ENCODE measurements around the gene MXRA7.
A peak's percentile ranks its signal among the peaks of the same experiment; 100 is the strongest.
"Not testable (repeated sequence)": the region's sequence is repeated elsewhere in the genome, so short reads cannot be mapped to it uniquely, and the experiment has no call there.

The MXRA7 gene

DNA sequence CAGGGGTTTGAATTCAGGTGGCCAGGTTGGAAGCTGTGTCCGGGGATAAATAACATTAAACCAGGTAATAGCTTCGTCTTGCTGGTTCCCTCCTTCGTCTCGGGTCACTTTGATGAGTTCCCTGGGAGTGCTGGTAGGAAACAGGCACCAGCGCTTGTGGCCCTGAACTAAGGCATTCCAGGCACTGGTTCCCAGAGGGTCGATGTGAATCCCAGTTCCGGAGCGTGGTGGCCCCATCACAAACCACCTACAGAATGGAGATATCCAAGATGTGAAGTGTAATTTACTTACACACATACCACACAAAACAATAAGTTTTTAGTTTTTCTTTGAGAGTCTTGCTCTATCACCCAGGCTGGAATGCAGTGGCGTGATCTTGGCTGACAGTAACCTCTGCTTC is 13.0 kb upstream of the MXRA7 start:
- TF ChIP-seq Cebpa-rat (IDR thresholded peaks at IDR 0.05): no peak
- Histone ChIP-seq H3K4me3 (peak overlapping the region in 2 of 10 experiments; percentile 15 to 89; a peak in 4 of 20 replicates), H3K27me3 (no peaks in the 10 kb centered on the region), H3K9me3 (replicated peaks in 1 of 11) (no peaks in the 10 kb centered on the region), H4K20me1 (peaks cover 17 to 87% (median 60%) of the 10 kb centered on the region in 11 experiments; a peak in 18 of 22 replicates), H3K4me2 (peak overlapping the region; percentile 87 to 99 (median 94); a peak in 20 of 22 replicates), H3K36me3 (peaks cover 57 to 67% (median 64%) of the 10 kb centered on the region in 11 experiments), H3K27ac (peak overlapping the region in 2 of 11 experiments; percentile 22 to 99; a peak in 2 of 22 replicates), H3K4me1 (peaks cover 54 to 70% (median 62%) of the 10 kb centered on the region in 10 experiments), H3K9ac (peak overlapping the region in 10 of 11 experiments; percentile 29 to 98 (median 95); a peak in 11 of 22 replicates)

DNA sequence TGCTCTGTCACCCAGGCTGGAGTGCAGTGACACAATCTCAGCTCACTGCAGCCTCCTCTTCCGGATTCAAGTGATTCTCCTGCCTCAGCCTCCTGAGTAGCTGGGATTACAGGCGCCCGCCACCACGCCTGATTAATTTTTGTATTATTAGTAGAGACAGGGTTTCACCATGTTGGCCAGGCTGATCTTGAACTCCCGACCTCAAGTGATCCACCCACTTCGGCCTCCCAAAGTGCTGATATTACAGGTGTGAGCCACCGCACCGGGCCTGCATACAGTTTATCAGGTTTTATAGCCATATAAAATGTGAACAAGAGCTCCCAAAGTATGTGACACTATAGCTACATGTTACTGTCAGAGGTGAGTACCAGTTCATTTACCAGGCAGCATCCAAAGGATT is 12.2 kb upstream of the MXRA7 start:
- peaks cover 48 to 70% (median 55%) of the 10 kb centered on the region in 10 experiments for H3K4me1 ChIP-seq
- H3K27me3 ChIP-seq; H3K9me3 ChIP-seq (replicated peaks in 1 of 11); H3K9ac ChIP-seq; H3K4me3 ChIP-seq; H3K27ac ChIP-seq: not testable (repeated sequence)
- peaks cover 65 to 76% (median 73%) of the 10 kb centered on the region in 11 experiments for H3K36me3 ChIP-seq
- H4K20me1 ChIP-seq: peaks cover 17 to 87% (median 58%) of the 10 kb centered on the region in 11 experiments; a peak in 18 of 22 replicates
- peak overlapping the region in 8 of 11 experiments; percentile 9 to 98 (median 20); a peak in 6 of 22 replicates for H3K4me2 ChIP-seq

DNA sequence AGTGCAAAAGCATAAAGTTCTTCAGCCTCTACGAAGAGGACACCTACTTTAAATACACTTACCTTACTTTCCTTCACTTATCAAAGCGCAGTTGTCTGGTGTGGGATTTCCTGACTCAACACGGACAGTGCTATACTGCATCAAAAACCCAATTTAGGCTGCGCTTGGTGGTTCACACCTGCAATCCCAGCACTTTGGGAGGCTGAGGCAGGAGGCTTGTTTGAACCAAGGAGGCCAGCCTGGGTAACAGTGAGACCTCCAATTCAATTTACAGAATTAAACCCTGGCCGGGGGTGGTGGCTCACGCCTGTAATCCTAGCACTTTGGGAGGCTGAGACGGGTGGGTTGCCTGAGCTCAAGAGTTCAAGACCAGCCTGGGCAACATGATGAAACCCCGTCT is 11.5 kb upstream of the MXRA7 start:
- no peaks in the 10 kb centered on the region for H3K9me3 ChIP-seq (replicated peaks in 1 of 11)
- H4K20me1 ChIP-seq: peaks cover 14 to 87% (median 58%) of the 10 kb centered on the region in 11 experiments; a peak in 18 of 22 replicates
- H3K27me3 ChIP-seq: no peaks in the 10 kb centered on the region
- H3K4me2 ChIP-seq: peak overlapping the region in 9 of 11 experiments; percentile 0 to 93 (median 12); a peak in 9 of 22 replicates
- H3K4me3 ChIP-seq: no peak overlapping the region
- H3K36me3 ChIP-seq: peaks cover 72 to 83% (median 80%) of the 10 kb centered on the region in 11 experiments
- peak overlapping the region in 5 of 11 experiments; percentile 4 to 54 (median 19); a peak in 5 of 22 replicates for H3K9ac ChIP-seq
- TF ChIP-seq Cebpa-rat (IDR thresholded peaks at IDR 0.05): no peak
- H3K4me1 ChIP-seq: peaks cover 45 to 71% (median 57%) of the 10 kb centered on the region in 10 experiments
- no peak overlapping the region for H3K27ac ChIP-seq

DNA sequence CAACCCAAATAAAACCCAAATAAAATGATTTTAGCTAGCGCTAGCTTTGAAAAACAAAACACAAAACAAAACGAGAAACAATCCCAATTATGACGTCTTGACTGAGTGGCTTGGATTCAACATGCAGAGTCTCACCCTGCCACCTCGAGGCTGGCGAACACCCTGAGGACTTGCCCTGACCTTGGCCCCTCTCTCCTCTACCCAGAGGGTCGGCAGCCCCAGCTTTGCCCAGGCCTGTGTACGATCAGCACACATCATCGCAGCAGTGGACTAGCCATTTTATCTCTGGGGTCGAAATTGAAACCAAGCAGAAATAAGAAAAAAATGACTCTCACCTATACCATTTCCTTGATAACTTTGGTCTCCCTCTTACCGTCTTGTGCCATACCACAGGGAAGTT is 10.7 kb upstream of the MXRA7 start:
- no peak for TF ChIP-seq Cebpa-rat (IDR thresholded peaks at IDR 0.05)
- no peak overlapping the region for H3K4me3 ChIP-seq
- H3K9me3 ChIP-seq (replicated peaks in 1 of 11): no peaks in the 10 kb centered on the region
- peaks cover 80 to 91% (median 88%) of the 10 kb centered on the region in 11 experiments for H3K36me3 ChIP-seq
- no peaks in the 10 kb centered on the region for H3K27me3 ChIP-seq
- H3K4me2 ChIP-seq: peak overlapping the region in 8 of 11 experiments; percentile 6 to 93 (median 41); a peak in 15 of 22 replicates
- peak overlapping the region in 10 of 11 experiments; percentile 18 to 67 (median 42); a peak in 9 of 22 replicates for H3K9ac ChIP-seq
- H3K4me1 ChIP-seq: peaks cover 52 to 79% (median 65%) of the 10 kb centered on the region in 10 experiments
- peaks cover 13 to 94% (median 61%) of the 10 kb centered on the region in 11 experiments; a peak in 18 of 22 replicates for H4K20me1 ChIP-seq
- peak overlapping the region in 1 of 11 experiments; percentile 25; a peak in 2 of 22 replicates for H3K27ac ChIP-seq

DNA sequence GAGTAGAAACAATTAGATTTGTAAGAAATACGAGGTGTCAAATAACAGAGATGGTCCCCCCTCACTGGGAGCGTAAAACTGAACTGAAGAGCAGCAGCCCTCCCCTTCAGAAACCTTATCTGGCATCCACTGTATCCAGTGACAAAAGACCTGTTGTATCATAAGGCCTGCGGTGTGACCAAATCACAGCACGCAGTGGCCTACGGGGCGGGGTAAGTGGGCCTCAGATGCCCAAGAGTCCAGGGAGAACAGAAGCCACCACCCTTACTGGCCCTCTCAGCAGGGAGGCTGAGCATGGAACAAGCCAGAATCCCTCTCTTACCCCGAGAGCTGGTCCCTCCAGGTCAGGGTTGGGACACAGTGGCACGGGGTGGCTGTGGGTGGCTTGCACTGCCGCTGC is 10.2 kb upstream of the MXRA7 start:
- Histone ChIP-seq H3K9me3 (replicated peaks in 1 of 11) (no peaks in the 10 kb centered on the region), H4K20me1 (peaks cover 11 to 99% (median 66%) of the 10 kb centered on the region in 11 experiments; a peak in 18 of 22 replicates), H3K4me3 (no peak overlapping the region), H3K9ac (peak overlapping the region; percentile 11 to 67 (median 41); a peak in 9 of 22 replicates), H3K36me3 (peaks cover 85 to 96% (median 93%) of the 10 kb centered on the region in 11 experiments), H3K27me3 (no peaks in the 10 kb centered on the region), H3K4me1 (peaks cover 58 to 84% (median 70%) of the 10 kb centered on the region in 10 experiments), H3K27ac (peak overlapping the region in 1 of 11 experiments; percentile 25; a peak in 3 of 22 replicates), H3K4me2 (peak overlapping the region; percentile 6 to 93 (median 38); a peak in 19 of 22 replicates)
- no peak for TF ChIP-seq Cebpa-rat (IDR thresholded peaks at IDR 0.05)

DNA sequence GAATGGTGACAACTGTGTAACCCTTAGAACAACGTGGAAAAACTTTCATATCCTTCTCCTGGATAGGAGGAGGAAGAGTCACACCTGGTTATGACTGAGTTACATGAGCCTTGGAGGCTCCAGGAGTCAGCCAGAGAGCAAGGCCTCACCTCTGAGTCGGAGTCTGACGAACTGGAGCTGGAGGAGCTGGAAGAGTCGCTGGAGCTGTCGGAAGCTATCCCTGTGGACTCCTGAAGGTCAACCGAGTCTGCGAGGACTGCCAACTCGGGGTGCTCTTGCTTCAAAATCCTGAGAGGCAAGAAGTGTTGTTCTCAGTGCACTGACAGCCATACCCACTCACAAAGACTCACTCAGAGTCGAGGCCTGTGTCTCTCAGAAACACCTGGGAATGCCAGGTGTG is 9.4 kb upstream of the MXRA7 start:
- Histone ChIP-seq H3K4me1 (peaks cover 61 to 88% (median 72%) of the 10 kb centered on the region in 10 experiments), H3K9ac (peak overlapping the region in 2 of 11 experiments; percentile 20 to 67; a peak in 1 of 22 replicates), H3K9me3 (replicated peaks in 1 of 11) (no peaks in the 10 kb centered on the region), H3K27me3 (no peaks in the 10 kb centered on the region), H3K36me3 (peaks cover 93 to 100% (median 99%) of the 10 kb centered on the region in 11 experiments), H3K4me3 (no peak overlapping the region), H4K20me1 (peaks cover 5 to 100% (median 67%) of the 10 kb centered on the region in 11 experiments; a peak in 18 of 22 replicates), H3K27ac (no peak overlapping the region), H3K4me2 (0 out of 22 replicates have a peak overlapping the region, but pooled peaks of 3 of the 11 experiments have one; percentile 37 to 58 (median 44))
- no peak for TF ChIP-seq Cebpa-rat (IDR thresholded peaks at IDR 0.05)

DNA sequence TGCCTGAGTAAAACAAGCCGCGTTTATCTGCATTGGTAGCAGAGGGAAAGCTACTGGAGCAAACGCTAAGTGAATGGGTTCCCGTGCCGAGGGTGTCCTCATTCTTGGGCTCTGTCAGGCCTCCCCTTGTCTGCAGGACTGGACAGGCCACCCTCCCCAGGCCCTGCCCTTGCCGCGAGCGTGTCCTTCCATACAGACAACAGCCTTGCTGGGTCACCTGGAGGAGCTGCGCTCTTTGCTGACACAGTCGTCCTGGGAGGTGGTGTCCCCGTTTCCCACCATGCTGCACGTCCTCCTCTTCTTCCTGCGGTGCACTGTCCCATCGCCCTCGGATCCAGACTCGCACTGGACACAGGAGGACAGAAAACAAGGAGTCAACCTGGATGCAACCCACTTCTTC is 7.8 kb upstream of the MXRA7 start:
- no peak overlapping the region; a peak in 1 of 22 replicates for H3K9ac ChIP-seq
- no peaks in the 10 kb centered on the region for H3K9me3 ChIP-seq (replicated peaks in 1 of 11)
- no peak overlapping the region; a peak in 1 of 22 replicates for H3K27ac ChIP-seq
- peaks cover 58 to 81% (median 69%) of the 10 kb centered on the region in 10 experiments for H3K4me1 ChIP-seq
- H3K36me3 ChIP-seq: peaks cover 85 to 97% (median 93%) of the 10 kb centered on the region in 11 experiments
- no peak for TF ChIP-seq Cebpa-rat (IDR thresholded peaks at IDR 0.05)
- no peak overlapping the region for H3K4me3 ChIP-seq
- no peaks in the 10 kb centered on the region for H3K27me3 ChIP-seq
- H3K4me2 ChIP-seq: 0 out of 22 replicates have a peak overlapping the region, but pooled peaks of 1 of the 11 experiments have one; percentile 74
- peaks cover 3 to 100% (median 67%) of the 10 kb centered on the region in 11 experiments; a peak in 19 of 22 replicates for H4K20me1 ChIP-seq

DNA sequence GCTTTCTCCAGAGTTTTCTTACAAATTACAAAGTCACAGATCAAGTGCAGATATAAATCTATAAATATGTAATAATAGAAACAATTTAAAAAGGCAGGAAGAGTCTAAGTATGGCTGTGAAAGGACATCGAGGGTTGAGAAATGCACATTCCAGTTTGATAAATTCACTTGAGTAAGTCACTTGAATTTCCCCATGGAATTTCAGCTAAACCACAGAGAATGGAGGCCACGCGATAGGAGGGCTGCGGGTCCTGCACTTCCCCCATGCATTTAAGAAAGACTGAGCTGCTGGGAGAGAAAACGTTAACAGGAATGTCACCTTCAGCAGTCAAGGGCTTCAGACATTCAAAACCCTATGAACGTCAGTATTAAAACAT is 6.1 kb upstream of the MXRA7 start:
- Histone ChIP-seq H3K4me3 (no peak overlapping the region), H3K36me3 (peaks cover 71 to 89% (median 85%) of the 10 kb centered on the region in 11 experiments), H3K4me2 (peak overlapping the region; percentile 2 to 89 (median 76); a peak in 21 of 22 replicates), H3K27ac (peak overlapping the region in 10 of 11 experiments; percentile 56 to 83 (median 76); a peak in 20 of 22 replicates), H3K4me1 (peaks cover 49 to 73% (median 65%) of the 10 kb centered on the region in 10 experiments), H4K20me1 (peaks cover 0 to 100% (median 51%) of the 10 kb centered on the region in 11 experiments; a peak in 19 of 22 replicates), H3K9me3 (replicated peaks in 1 of 11) (no peaks in the 10 kb centered on the region), H3K27me3 (no peaks in the 10 kb centered on the region), H3K9ac (peak overlapping the region; percentile 28 to 78 (median 57); a peak in 19 of 22 replicates)
- TF ChIP-seq Cebpa-rat (IDR thresholded peaks at IDR 0.05): no peak

All from BLaER1 treated with 17β-estradiol and CSF1 and Interleukin-3, amounts not matched to agents 10 nM and 100 nM (cell line).